ENCODE data around the gene TMEM147. TPM values are rescaled to one million over a fixed set of nuclear protein-coding genes. Genes with fewer than 3 reads are reported as not detected.
A peak's percentile ranks its signal among the peaks of the same experiment; 100 is the strongest.

TMEM147 gene
- total and polyA plus RNA-seq, 2 experiments from 2014 or later: 129 to 214 TPM

DNA sequence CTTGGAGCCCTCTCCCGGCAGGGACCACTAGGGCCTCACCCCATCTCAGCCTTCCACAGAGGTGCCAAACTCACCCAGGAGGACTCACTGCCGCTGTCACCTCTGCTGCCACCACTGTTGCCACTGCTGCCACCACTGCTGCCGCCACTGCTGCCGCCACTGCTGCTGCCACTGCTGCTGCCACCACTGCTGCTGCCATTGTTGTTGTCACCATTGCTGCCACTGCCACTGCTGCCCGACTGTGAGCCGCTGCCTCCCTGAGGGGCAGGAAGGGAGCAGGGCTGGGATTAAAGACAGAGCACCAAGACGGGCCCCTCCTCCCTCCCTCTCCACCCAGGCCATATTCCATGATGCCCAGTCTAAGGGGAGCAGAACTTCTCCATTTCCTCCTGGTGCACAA is 34.1 kb upstream of the TMEM147 start:
- Histone ChIP-seq H3K4me3 (no peak overlapping the region), H3K9me2 (ENCODE audit: insufficient read depth) (no peaks in the 10 kb centered on the region), H2AFZ (no peak overlapping the region), H3K27me3 (replicated peaks; ENCODE audit: insufficient read depth) (no peaks in the 10 kb centered on the region), H3K9ac (no peak overlapping the region), H4K20me1 (ENCODE audit: insufficient read depth) (no peaks in the 10 kb centered on the region), H3K9me3 (ENCODE audit: low read depth) (no peaks in the 10 kb centered on the region), H3K36me3 (ENCODE audit: low read depth) (no peaks in the 10 kb centered on the region), H3K27ac (no peak overlapping the region), H3K4me2 (ENCODE audit: unreplicated experiment) (no peak overlapping the region), H3F3A (ENCODE audit: insufficient read depth) (no peaks in the 10 kb centered on the region), H3K4me1 (ENCODE audit: insufficient read depth) (peaks cover 16% of the 10 kb centered on the region), H3K79me2 (ENCODE audit: insufficient read depth) (no peaks in the 10 kb centered on the region)
- in situ Hi-C loops (cut with MboI): no loop called here
- no peak for TF ChIP-seq EZH2phosphoT487 (IDR thresholded peaks at IDR 0.05; ENCODE audit: insufficient read depth, low read depth)
- no peak for TF ChIP-seq EZH2 (IDR thresholded peaks at IDR 0.05; ENCODE audit: insufficient read depth, poor library complexity, severe bottlenecking)
- WGBS, 2 experiments (ENCODE audit: low coverage in 1 of 2, low lambda C conversion rate in 2 of 2, missing lambda C conversion rate in 2 of 2): 72 to 77% methylated on average over 7 of the region's 7 CpGs
- DNase-seq: no peak

DNA sequence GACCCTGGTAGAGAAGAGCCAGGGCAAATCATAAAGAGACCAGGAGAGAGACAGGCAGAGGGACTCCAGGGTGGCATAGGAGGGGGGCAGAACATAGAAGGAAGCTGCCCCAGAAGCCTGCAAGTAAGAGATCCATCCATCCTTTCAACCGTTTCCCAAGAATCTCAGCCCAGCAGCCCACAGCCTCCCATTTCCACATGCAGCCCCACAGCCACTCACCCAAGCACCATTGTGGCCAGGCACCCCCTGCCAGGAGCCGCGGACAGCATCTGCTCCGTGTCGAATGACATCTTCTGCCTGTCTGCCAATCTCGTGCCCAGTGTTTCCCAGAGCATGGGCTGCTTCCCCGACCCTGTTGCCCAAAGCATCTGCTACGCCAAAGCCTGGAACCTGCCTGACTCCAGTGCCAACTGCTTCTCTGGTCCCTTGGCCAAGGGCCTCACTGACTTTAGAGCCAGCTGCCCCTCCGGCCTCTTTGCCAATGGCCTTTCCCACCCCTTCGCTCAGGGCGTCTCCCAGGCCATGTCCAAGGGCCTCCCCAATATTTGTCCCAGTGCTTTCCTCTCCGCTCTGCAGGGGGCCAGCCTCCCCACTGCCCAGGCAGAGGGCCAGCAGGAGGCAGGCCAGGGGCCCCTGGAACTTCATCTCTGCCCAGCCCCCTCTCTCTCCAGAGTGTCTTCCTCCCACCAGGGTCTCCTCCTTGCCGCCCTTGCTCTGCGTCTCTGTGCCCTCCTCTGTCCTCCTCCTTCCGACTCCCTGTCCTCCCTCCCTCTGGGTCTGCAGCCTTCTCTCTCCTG is 32.4 kb upstream of the TMEM147 start:
- Histone ChIP-seq H3F3A (ENCODE audit: insufficient read depth) (no peaks in the 10 kb centered on the region), H3K27ac (no peak overlapping the region), H3K9ac (no peak overlapping the region), H3K9me3 (ENCODE audit: low read depth) (no peaks in the 10 kb centered on the region), H3K4me1 (ENCODE audit: insufficient read depth) (peaks cover 19% of the 10 kb centered on the region), H3K79me2 (ENCODE audit: insufficient read depth) (no peaks in the 10 kb centered on the region), H3K4me3 (no peak overlapping the region), H2AFZ (peak overlapping the region; percentile 69), H3K36me3 (ENCODE audit: low read depth) (no peaks in the 10 kb centered on the region), H3K4me2 (ENCODE audit: unreplicated experiment) (peak overlapping the region; percentile 71), H4K20me1 (ENCODE audit: insufficient read depth) (no peaks in the 10 kb centered on the region), H3K27me3 (replicated peaks; ENCODE audit: insufficient read depth) (no peaks in the 10 kb centered on the region), H3K9me2 (ENCODE audit: insufficient read depth) (no peaks in the 10 kb centered on the region)
- no peak for TF ChIP-seq EZH2 (IDR thresholded peaks at IDR 0.05; ENCODE audit: insufficient read depth, poor library complexity, severe bottlenecking)
- no peak for TF ChIP-seq EZH2phosphoT487 (IDR thresholded peaks at IDR 0.05; ENCODE audit: insufficient read depth, low read depth)
- WGBS, 2 experiments (ENCODE audit: low coverage in 1 of 2, low lambda C conversion rate in 2 of 2, missing lambda C conversion rate in 2 of 2): 64 to 67% methylated on average over 14 to 15 of the region's 15 CpGs
- DNase-seq: no peak
- in situ Hi-C loops (cut with MboI): no loop called here

DNA sequence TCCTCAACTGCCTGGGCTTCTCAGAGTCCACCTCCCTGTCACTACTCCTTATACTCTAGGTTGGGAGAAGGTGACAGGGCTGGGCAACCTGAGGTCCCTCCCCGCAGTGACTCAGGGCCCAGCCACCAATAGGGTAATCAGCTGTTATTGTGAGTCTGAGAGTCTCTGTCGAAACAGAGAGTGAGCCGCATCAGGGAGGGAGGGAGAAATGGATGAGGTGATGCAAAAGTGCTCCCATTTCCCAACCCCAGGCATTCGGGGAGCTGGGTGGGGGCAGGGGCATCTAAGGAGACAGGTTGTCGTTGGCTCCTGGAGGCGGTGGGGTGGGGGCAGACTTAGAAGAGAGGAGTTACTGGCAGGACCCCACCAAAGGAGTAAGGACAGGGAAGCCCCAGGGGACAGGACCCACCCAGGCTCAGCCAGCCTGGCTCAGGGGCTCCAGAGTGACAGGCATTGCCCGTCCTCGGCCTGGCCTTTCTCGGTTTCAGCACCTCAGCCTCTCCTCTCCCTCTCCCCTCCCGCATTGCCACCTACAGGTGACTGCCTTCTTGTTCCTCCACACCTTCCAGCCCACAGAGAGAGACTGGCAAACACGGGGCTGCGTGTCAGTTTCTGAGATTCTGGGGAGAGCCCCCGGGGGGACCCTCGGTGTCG is 31.7 kb upstream of the TMEM147 start, which contains the start of gene DMKN:
Gene DMKN, minus strand, starts transcription at position 22 of the 654 bp plus-strand sequence. CDS start 174 bp downstream, outside the sequence.
- Histone ChIP-seq H2AFZ (peak within 1 kb of the TSS; percentile 69), H3K9me2 (ENCODE audit: insufficient read depth) (no peaks in the 10 kb centered on the region), H3K9me3 (ENCODE audit: low read depth) (no peaks in the 10 kb centered on the region), H3F3A (ENCODE audit: insufficient read depth) (peaks cover 3% of the 10 kb centered on the region; the same call in 1 of the 2 replicates), H3K27me3 (replicated peaks; ENCODE audit: insufficient read depth) (no peaks in the 10 kb centered on the region), H3K36me3 (ENCODE audit: low read depth) (no peaks in the 10 kb centered on the region), H3K9ac (peak within 1 kb of the TSS; percentile 73), H3K27ac (peak within 1 kb of the TSS; percentile 59), H4K20me1 (ENCODE audit: insufficient read depth) (no peaks in the 10 kb centered on the region), H3K4me2 (ENCODE audit: unreplicated experiment) (peak within 1 kb of the TSS; percentile 71), H3K4me1 (ENCODE audit: insufficient read depth) (peaks cover 25% of the 10 kb centered on the region), H3K79me2 (ENCODE audit: insufficient read depth) (no peaks in the 10 kb centered on the region), H3K4me3 (peak within 1 kb of the TSS; percentile 25; the same call in 1 of the 2 replicates)
- peak; percentile 93 for DNase-seq
- in situ Hi-C loops (cut with MboI): no loop called here
- WGBS, 2 experiments (ENCODE audit: low coverage in 1 of 2, low lambda C conversion rate in 2 of 2, missing lambda C conversion rate in 2 of 2): 7 to 9% methylated on average over 11 to 15 of the region's 15 CpGs
- TF ChIP-seq EZH2phosphoT487 (IDR thresholded peaks at IDR 0.05; ENCODE audit: insufficient read depth, low read depth) (no peak), EZH2 (IDR thresholded peaks at IDR 0.05; ENCODE audit: insufficient read depth, poor library complexity, severe bottlenecking) (no peak)

DNA sequence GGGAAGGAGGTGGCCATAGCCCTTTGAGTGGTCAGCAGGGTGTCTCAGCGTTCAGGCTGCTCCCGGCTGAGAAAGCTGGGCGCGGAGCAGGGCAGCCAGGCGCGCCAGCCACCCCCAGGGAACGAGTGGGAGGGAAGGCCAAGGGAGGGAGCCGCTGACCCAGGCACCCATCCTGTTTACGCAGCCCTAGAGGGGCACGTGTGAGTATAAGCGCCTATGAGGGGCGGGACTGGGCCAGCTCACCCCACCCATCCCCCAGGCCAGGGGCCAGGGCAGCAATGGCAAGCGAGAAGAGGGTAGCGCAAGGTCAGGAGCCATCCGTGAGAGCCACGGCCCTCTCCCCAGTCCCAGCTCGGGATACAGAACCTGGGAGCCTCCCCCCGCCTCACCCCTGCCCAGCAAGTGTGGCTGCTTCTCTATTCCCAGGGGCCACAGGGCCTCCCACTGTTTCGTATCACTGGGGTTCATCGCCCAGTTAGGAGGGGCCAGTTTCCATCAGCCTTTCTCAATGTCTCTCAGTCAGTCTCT is 31.1 kb upstream of the TMEM147 start:
- in situ Hi-C loops (cut with MboI): no loop called here
- Histone ChIP-seq H3K36me3 (ENCODE audit: low read depth) (no peaks in the 10 kb centered on the region), H3K9ac (peak overlapping the region; percentile 73), H3K9me3 (ENCODE audit: low read depth) (no peaks in the 10 kb centered on the region), H3F3A (ENCODE audit: insufficient read depth) (peaks cover 8% of the 10 kb centered on the region; the same call in 1 of the 2 replicates), H3K27me3 (replicated peaks; ENCODE audit: insufficient read depth) (no peaks in the 10 kb centered on the region), H4K20me1 (ENCODE audit: insufficient read depth) (no peaks in the 10 kb centered on the region), H3K4me1 (ENCODE audit: insufficient read depth) (peaks cover 31% of the 10 kb centered on the region), H2AFZ (peak overlapping the region; percentile 69), H3K27ac (peak overlapping the region; percentile 59), H3K4me2 (ENCODE audit: unreplicated experiment) (peak overlapping the region; percentile 71), H3K4me3 (peak overlapping the region; percentile 25; the same call in 1 of the 2 replicates), H3K9me2 (ENCODE audit: insufficient read depth) (no peaks in the 10 kb centered on the region), H3K79me2 (ENCODE audit: insufficient read depth) (no peaks in the 10 kb centered on the region)
- WGBS, 2 experiments (ENCODE audit: low coverage in 1 of 2, low lambda C conversion rate in 2 of 2, missing lambda C conversion rate in 2 of 2): 10 to 14% methylated on average over 18 to 20 of the region's 20 CpGs
- peak; percentile 86 for DNase-seq
- TF ChIP-seq EZH2 (IDR thresholded peaks at IDR 0.05; ENCODE audit: insufficient read depth, poor library complexity, severe bottlenecking) (no peak), EZH2phosphoT487 (IDR thresholded peaks at IDR 0.05; ENCODE audit: insufficient read depth, low read depth) (no peak)
